Thyroid gland (tissue), 4 donors: ENCODE measurements around the gene GNG3.

ENCODE experiments used
- CTCF ChIP-seq, 6 experiments: fragments of 200-600 bp in 3 of 6; fragments of 450-650 bp in 3 of 6; sonication (generic) in 3 of 6; IDR thresholded peaks; one replicate each; pipeline ENCODE4 v1.5.1; 2016 to 2019; ENCODE audit warnings: antibody characterized with exemption in 6 of 6, mild to moderate bottlenecking in 2 of 6, inconsistent platforms in 1 of 6, moderate library complexity in 1 of 6
- POLR2A ChIP-seq, 2 donors: fragments of 450-650 bp; IDR thresholded peaks; one replicate each; pipeline ENCODE4 v1.6.1; 2017; ENCODE audit warnings: antibody characterized with exemption in 2 of 2, mild to moderate bottlenecking in 2 of 2, moderate library complexity in 1 of 2

DNA sequence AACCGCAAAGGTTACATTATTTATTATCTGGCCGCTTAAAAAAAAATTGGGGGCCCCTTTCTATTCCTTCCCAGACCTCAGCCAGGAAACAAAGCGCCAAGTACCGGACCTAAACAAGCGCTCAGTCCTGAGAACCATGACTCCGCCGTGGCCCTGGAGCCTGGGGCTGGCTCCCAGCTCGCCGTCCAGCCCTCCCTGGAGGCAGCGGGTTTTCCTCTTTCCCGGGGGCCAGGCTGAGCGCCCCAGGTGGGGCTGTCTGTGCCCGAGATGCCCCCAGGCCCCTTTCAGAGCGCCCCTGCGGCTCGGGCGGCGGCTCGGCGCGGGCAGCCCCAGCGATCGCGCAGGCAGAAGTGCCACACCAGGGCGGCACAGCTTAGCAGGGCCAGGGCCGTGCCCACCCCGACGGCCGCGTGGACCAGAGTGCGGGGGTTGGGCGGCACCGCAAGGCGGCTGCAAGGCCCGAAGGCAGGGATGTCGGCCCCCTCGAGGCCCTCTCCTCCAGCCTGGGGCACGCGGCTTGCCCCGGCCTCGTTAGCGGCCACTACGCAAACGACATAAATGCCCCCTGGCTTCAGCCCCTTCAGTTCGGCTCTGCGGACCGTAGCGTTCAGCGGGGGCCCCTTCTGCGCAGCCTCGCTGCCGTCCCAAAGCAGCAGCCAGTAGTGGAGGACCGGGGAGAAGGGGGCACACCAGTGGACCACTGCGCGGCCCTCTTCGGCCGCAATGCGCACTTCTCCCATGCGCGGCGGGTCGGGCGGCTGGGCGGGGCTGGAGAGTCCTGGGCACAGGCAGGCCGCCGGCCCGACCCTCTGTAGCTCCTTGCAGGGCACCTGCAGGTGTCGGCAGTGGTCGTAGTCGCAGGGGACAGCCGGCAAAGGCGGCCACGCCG is 19.7 kb upstream of the GNG3 start:
- no peak for TF ChIP-seq CTCF (IDR thresholded peaks at IDR 0.05)
- TF ChIP-seq POLR2A (IDR thresholded peaks at IDR 0.05): no peak
